Stimulated activated CD4-positive, alpha-beta T cell treated with anti-CD3 and anti-CD28 coated beads, TNF-alpha, amount 100 ng/mL, for 4 hours (primary cell): Measurements from ENCODE around the gene BCL11B.

Experiments used
- DNase-seq, 3 experiments: peaks; one replicate each; pipeline ENCODE4 v3.0.0-alpha.2; 2020; ENCODE audit warnings: low read depth in 3 of 3

BCL11B gene

GRCh38 chr14:99224948-99225347, 47.0 kb downstream of the BCL11B start:
- DNase-seq: no peak

DNA sequence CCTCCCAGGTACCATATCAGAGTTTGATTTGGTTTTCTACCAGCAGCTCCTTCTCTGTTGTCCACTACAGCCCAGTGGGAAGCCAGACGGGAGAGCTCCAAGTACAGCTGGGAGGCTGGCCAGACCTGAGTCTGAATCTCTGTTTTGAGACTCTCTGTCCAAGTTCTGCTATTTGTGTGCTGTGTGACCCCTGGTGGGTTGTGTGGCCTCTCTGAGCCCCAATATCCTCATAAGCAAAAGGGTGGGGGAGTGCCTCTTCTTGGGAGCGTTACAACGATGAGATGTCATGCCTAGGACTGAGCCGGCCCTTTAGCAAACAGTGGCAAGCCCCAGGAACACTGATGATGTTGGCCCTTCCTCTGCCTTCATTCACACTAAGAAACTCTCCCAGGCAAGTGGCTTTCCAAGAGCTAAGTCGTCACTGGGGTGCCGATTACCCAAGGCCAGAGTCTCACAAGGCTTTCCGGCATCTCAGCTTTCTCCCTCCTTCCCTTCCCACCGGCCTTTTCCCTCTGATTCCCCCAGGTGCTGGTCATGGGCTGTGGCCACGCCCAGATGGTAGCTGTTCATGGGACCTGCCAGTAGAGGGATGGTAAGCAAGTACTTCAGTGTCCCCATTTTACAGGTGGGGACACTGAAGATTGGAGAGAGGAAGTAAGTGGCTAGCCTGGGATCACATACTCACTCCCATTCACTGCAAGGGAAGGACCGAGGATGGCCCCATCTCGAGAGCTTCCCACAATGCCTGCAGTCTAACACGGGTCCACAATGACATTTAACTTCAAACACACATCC, 47.7 kb downstream of the BCL11B start:
- DNase-seq: no peak

GRCh38 chr14:99221445-99221844, 50.6 kb downstream of the BCL11B start:
- no peak for DNase-seq

DNA sequence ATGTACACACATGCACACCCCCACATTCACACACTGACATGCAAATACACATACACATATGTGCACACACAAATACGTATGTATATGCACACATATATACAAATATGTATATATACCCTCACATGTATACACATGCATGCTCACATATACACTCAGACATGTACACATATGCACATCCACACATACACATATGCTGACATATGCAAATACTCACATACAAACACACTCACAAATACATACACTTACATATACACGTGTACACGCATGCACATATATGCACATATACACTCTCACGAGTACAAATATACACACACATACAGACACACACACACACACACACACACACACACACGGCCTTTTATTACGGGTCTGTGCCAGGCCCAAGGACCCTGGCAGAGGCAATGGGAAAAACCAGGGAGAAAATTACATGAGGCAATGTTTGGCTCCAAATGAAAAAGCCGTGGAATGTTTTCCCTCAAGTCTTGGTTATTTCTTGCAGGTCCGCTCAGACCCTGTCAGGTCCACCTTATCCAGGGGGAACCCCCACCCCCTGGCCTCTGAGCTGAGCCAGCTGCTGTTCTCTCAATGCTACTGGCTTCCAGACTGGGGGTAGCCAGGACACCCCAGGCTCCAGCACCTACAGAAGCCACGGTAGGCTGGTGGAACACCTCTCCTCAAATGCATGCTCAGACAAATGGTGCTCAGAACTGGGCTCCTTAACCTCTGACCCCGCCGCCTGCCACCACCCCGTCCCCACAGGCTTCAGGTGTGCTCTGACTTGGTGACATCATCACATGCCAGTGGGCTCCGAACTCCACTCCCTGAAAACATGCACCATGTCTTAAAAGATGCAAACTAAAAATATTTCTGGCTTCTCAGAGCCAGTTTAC, 54.7 kb downstream of the BCL11B start:
- no peak for DNase-seq

GRCh38 chr14:99216191-99216590, 55.8 kb downstream of the BCL11B start:
- no peak for DNase-seq

DNA sequence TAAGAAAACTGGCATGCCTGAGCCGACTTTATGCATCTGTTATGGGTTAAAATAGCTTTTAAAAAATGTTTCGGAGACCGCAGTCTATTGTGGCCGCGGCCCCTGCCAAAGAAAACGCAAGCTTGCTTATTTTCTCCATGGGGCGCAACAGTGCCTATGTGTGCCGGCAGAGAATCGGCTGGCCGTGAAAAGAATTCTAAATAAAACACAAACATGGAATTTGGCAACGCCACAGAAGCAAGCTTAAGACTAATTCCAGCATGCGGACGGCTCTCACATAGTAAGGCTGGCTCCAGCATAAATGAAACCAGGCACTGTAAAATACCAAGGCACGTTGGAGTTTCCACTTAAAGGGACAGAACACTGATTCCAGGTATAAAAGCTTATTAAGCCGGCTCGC, 56.7 kb downstream of the BCL11B start:
- no peak for DNase-seq

GRCh38 chr14:99214701-99215100, 57.3 kb downstream of the BCL11B start:
- no peak for DNase-seq

DNA sequence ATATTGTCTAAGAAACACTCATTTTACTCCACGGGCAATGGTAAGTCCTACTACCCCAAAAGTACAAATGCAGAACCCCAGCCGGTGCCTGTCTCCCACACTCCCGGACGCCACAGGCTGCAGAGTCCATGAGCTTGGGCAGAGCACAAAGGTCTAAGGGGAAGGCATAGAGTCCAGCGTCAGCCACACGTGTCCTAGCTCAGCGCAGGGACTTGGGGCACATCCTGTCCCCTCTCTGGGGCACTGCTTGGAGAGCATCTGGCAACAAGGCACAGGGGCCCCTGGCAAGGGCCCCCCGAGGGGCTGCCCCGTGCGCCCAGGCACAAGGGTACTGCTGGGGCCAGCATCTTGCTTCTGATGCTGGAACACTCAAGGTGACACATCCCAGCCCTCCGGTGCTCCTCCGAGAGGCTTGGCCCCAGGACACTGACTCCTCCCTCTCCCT, 58.4 kb downstream of the BCL11B start:
- no peak for DNase-seq

DNA sequence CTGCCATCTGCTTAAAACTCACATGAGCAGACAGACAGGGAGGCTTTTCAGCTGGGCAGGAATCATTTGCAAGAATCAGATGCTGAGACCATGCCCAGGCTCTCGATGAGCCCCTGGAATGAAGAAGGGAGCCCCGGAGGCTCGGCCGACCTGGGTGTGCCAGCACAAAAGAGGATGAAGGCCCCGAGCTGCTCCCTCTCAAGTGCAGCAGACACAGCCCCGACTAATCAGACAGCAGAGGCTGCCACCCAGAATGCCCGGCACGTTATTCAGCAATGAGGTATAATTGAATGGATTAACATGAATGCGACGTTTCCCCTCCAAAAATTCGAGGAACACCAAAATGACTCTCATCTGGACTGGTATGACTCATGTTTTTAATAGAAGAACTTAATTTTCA, 58.9 kb downstream of the BCL11B start:
- no peak for DNase-seq

- DNase-seq: no peak
These were observed 59.4 kb downstream of the BCL11B start for GRCh38 chr14:99212646-99213045.

- no peak for DNase-seq
These were observed 59.8 kb downstream of the BCL11B start for GRCh38 chr14:99212199-99212598.

- no peak for DNase-seq
These were observed 60.6 kb downstream of the BCL11B start for GRCh38 chr14:99211410-99211809.

- DNase-seq: no peak
These were observed 61.7 kb downstream of the BCL11B start for GRCh38 chr14:99210333-99210732.

GRCh38 chr14:99209409-99209808, 62.6 kb downstream of the BCL11B start:
- DNase-seq: no peak

DNA sequence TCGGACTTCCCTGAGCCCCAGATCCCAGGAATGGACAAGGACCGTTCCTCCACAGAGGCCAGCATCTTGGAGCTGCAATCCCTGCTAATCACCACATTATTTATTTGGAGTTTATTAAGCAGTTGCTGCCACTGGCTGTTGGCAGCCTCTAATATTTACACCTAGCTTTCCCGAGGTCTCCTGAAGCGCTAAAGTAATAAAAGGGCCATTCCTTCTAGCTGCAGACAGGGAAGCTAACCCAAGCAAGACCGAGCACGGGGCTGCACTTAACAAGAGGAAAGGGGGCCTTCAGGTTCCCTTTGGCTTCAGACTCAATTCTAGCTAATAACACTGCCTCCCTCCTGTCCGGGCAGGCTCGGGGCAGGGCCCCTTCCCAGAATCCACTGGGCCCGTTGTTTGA, 63.7 kb downstream of the BCL11B start:
- no peak for DNase-seq

- DNase-seq: no peak
These were observed 64.5 kb downstream of the BCL11B start for GRCh38 chr14:99207456-99207855.

GRCh38 chr14:99206090-99206489, 65.9 kb downstream of the BCL11B start:
- no peak for DNase-seq

- DNase-seq: no peak
These were observed 66.8 kb downstream of the BCL11B start for GRCh38 chr14:99205086-99205688.

- DNase-seq: no peak
These were observed 68.2 kb downstream of the BCL11B start for GRCh38 chr14:99203801-99204200.

GRCh38 chr14:99203080-99203479, 68.9 kb downstream of the BCL11B start:
- no peak for DNase-seq

DNA sequence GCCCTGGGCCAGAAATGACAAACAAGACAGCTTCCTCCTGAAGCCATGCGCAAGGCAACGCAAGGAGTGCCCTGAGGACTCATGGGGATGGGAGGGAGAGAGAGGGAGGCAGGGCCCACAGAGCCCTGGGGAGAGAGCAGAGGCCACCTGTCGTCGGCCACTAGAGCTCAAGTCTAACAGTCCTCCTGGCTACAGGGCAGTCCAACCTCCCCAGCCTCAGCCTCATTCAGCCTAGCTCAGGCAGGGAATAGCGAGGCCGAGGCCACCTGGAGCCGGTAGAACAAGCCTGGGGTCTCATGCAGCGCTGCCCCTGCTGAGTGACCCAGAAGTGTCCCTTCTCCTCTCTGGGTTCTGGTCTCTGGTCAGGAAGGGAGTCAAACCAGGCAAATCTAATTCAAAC, 69.5 kb downstream of the BCL11B start:
- DNase-seq: no peak

DNA sequence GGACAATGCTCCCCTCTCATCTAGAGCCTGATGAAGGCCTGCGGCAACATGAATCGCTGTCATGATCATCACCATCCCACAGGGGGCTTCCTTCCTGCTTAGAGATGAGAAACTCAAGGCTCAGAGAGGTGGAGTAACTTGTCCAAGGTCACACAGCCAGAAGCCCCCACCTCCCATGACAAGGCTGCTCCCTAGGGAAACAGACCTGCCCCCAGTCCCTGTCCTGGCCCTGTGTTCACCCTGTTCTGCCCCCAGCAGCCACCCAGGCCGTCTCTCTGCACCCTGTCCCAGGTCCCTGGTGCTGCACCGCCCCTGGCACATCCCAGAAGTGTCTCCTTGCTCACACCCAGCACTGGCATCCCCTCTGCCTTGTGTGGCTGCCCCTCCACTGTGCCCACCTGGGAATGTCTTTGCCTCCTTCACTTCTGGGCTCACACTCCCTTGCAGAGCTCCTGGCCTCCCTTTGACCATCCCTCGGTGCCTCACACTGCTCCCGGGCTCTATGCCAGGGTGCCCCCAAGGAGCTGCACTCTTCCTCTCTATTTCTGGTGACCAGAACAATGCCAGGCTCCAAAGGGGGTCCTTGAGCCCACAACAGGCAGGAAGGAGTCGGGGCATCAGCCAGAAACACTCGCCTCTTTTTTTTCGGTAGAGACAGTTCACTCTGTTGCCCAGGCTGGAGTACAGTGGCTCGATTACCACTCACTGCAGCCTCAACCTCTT, 70.5 kb downstream of the BCL11B start:
- DNase-seq: no peak
